Liver (tissue), 2 donors: ENCODE data around the gene LRRFIP1.

ENCODE experiments used
- CTCF ChIP-seq: fragments of 150-350 bp; IDR thresholded peaks from 2 replicates; pipeline ENCODE4 v1.5.1; 2017; ENCODE audit warnings: improper control_type of control experiment, low read depth, low read length; ENCODE audit not compliant: missing input control
- MAX ChIP-seq: IDR thresholded peaks from 2 replicates; pipeline ENCODE4 v1.6.1; 2016; ENCODE audit warnings: antibody characterized with exemption
- donor health status: healthy.

GRCh38 chr2:237763812-237764211 is 136.4 kb downstream of the LRRFIP1 start:
- TF ChIP-seq MAX (no peak), CTCF (no peak)
